Tibial nerve (tissue), 4 donors: ENCODE results near the gene GGTA1.

Experiments used
- CTCF ChIP-seq, 5 experiments: fragments of 200-600 bp in 3 of 5; fragments of 450-650 bp in 2 of 5; sonication (generic) in 3 of 5; IDR thresholded peaks; one replicate each; pipeline ENCODE4 v1.5.1; 2016 to 2019; ENCODE audit warnings: antibody characterized with exemption in 5 of 5, mild to moderate bottlenecking in 3 of 5, moderate library complexity in 2 of 5
- EP300 ChIP-seq, 2 donors: sonication (generic); formaldehyde crosslinking; IDR thresholded peaks; one replicate each; pipeline ENCODE4 v1.6.1; 2017; ENCODE audit warnings: antibody characterized with exemption in 2 of 2, mild to moderate bottlenecking in 1 of 2
- POLR2A ChIP-seq, 2 donors: fragments of 450-650 bp; IDR thresholded peaks; one replicate each; pipeline ENCODE4 v1.6.1; 2017; ENCODE audit warnings: antibody characterized with exemption in 2 of 2, mild to moderate bottlenecking in 2 of 2, moderate library complexity in 2 of 2

DNA sequence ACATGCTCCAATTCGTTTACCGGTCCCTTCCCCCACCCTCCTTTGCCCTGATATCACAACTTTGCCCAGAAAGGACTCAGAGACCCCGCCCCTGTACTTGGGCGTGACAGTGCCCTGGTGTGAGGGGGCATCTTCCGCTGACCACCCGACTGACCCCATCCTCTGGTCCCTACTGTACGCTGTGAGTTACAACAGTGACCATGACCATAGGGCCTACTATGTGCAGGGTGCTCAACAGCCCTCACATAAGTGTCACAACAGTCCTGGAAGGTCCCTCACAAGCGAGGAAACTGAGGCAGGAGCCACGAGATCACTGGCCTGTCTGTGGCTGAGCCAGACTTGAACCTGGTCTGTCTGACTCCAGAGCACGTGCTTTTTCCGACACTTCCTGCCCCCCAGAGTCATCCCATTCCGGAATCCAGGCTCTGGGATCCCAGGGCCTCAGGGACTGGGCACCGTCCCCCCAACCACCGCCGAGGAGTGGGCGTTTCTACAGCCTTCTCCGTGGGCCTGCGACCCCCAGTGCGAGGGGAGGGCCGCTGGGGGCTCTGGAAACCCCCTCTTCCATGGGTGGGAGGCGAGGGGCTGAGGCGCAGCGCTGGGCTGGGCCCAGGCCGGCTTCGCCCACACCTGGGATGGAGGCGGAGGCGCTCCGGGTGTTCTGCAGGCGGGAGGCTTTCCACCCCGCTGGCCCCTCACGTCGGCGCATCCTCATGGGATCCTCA lies 45.7 kb upstream of the GGTA1 start:
- TF ChIP-seq CTCF (IDR thresholded peaks at IDR 0.05): no peak
- TF ChIP-seq POLR2A (IDR thresholded peaks at IDR 0.05): no peak
- TF ChIP-seq EP300 (IDR thresholded peaks at IDR 0.05): no peak
